Measurements from ENCODE around the gene TTC28.

The TTC28 gene

DNA sequence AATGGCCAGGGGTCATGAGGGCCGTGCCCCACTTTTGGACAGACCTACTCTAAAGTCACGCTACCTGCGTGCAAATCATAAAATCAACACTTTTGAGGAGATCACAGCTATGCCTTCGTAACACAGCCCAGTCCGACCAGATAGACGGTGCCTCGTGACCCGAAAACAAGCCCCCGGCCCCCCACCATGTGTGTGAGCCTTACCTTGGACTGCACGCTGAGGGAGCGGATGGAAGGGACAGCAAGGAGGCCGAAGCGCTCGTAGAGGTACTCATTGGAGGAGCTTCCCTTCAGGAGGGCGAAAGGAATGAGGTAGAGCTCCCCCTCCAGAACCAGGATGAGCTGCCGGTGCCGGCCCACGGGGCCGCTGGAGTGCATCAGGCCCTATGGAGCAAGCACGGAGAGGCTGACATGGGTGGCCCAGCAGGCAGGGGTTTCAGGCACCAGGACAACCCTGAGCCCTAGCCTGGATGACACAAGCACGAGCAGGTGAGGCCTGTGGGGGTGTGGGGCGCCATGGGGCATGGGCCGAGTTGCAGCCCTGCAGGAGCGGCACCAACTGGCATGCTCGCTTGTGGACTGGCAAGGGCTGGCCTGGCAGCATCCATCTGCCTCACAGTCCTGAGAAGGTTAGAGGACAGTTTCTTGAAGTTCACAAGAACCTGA lies 678.3 kb downstream of the TTC28 start:
- peaks cover 0 to 27% of the 10 kb centered on the region in 2 experiments; a peak in 1 of 3 replicates for H3K36me3 ChIP-seq (ENCODE audit: control insufficient read depth in 2 of 2, insufficient read depth in 1 of 2, low read length in 2 of 2)
- CTCF ChIA-PET, result no interaction called here
- TF ChIP-seq ZNF341 (tag by site-specific recombination; IDR thresholded peaks at IDR 0.05; ENCODE audit: low read depth) (no peak), TCF7L2 (IDR thresholded peaks at IDR 0.05; ENCODE audit: borderline replicate concordance, low read depth, low read length) (no peak), ZNF701 (tag by site-specific recombination; IDR thresholded peaks at IDR 0.05) (no peak), ZNF561 (tag by site-specific recombination; IDR thresholded peaks at IDR 0.05; ENCODE audit: borderline replicate concordance) (no peak), MZF1 (tag by site-specific recombination; IDR thresholded peaks at IDR 0.05; ENCODE audit: borderline replicate concordance) (no peak), ZNF529 (tag by site-specific recombination; IDR thresholded peaks at IDR 0.05; ENCODE audit: insufficient replicate concordance) (no peak), ZNF629 (tag by site-specific recombination; IDR thresholded peaks at IDR 0.05) (no peak), ZNF2 (tag by site-specific recombination; IDR thresholded peaks at IDR 0.05) (no peak), ZNF146 (tag by site-specific recombination; IDR thresholded peaks at IDR 0.05) (no peak), MYNN (tag by site-specific recombination; IDR thresholded peaks at IDR 0.05; ENCODE audit: borderline replicate concordance) (no peak), ZBTB17 (tag by site-specific recombination; IDR thresholded peaks at IDR 0.05) (no peak), ZNF747 (tag by site-specific recombination; IDR thresholded peaks at IDR 0.05) (no peak)
- TF ChIP-seq, protein P1, sequence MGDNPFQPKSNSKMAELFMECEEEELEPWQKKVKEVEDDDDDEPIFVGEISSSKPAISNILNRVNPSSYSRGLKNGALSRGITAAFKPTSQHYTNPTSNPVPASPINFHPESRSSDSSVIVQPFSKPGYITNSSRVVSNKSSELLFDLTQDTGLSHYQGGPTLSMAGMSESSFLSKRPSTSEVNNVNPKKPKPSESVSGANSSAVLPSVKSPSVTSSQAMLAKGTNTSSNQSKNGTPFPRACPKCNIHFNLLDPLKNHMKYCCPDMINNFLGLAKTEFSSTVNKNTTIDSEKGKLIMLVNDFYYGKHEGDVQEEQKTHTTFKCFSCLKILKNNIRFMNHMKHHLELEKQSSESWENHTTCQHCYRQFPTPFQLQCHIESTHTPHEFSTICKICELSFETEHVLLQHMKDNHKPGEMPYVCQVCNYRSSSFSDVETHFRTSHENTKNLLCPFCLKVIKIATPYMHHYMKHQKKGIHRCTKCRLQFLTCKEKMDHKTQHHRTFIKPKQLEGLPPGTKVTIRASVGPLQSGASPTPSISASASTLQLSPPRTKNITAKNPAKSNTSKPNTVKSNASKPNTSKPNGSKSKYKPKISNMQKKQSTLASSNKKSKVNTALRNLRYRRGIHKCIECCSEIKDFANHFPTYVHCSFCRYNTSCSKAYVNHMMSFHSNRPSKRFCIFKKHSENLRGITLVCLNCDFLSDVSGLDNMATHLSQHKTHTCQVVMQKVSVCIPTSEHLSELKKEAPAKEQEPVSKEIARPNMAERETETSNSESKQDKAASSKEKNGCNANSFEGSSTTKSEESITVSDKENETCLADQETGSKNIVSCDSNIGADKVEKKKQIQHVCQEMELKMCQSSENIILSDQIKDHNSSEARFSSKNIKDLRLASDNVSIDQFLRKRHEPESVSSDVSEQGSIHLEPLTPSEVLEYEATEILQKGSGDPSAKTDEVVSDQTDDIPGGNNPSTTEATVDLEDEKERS (tag by site-specific recombination; IDR thresholded peaks at IDR 0.05), result no peak
- POLR2A ChIA-PET, result no interaction called here
- H3K9me3 ChIP-seq (ENCODE audit: control insufficient read depth, insufficient read depth, low read depth, low read length), result no peaks in the 10 kb centered on the region
- no peaks in the 10 kb centered on the region for H3K4me1 ChIP-seq (ENCODE audit: control insufficient read depth, insufficient read depth, low read length)
- H3K4me3 ChIP-seq (ENCODE audit: low read depth, low read length), result no peak overlapping the region
- H3K27ac ChIP-seq (ENCODE audit: extremely low read depth, low read depth, low read length), result no peak overlapping the region

GRCh38 chr22:28000361-28000760 lies 679.3 kb downstream of the TTC28 start:
- no peak overlapping the region for H3K27ac ChIP-seq (ENCODE audit: extremely low read depth, low read depth, low read length)
- no peaks in the 10 kb centered on the region for H3K4me1 ChIP-seq (ENCODE audit: control insufficient read depth, insufficient read depth, low read length)
- H3K9me3 ChIP-seq (ENCODE audit: control insufficient read depth, insufficient read depth, low read depth, low read length), result no peaks in the 10 kb centered on the region
- TF ChIP-seq ZNF214 (tag by site-specific recombination; IDR thresholded peaks at IDR 0.05; ENCODE audit: borderline replicate concordance) (no peak), ZNF221 (tag by site-specific recombination; IDR thresholded peaks at IDR 0.05; ENCODE audit: borderline replicate concordance) (no peak), ZNF341 (tag by site-specific recombination; IDR thresholded peaks at IDR 0.05; ENCODE audit: low read depth) (no peak), RBAK (tag by site-specific recombination; IDR thresholded peaks at IDR 0.05) (no peak), ZXDB (tag by site-specific recombination; IDR thresholded peaks at IDR 0.05) (no peak), ZNF560 (tag by site-specific recombination; IDR thresholded peaks at IDR 0.05; ENCODE audit: borderline replicate concordance) (no peak), PRDM1 (tag by site-specific recombination; IDR thresholded peaks at IDR 0.05) (no peak)
- H3K4me3 ChIP-seq (ENCODE audit: low read depth, low read length), result no peak overlapping the region
- CTCF ChIA-PET, result interaction anchor here (0.9 kb wide), 1 partner anchor 108 kb away, joined by 3 read pairs; no protein-coding TSS in a partner anchor
- POLR2A ChIA-PET, result no interaction called here
- peaks cover 0 to 33% of the 10 kb centered on the region in 2 experiments; a peak in 1 of 3 replicates for H3K36me3 ChIP-seq (ENCODE audit: control insufficient read depth in 2 of 2, insufficient read depth in 1 of 2, low read length in 2 of 2)

DNA sequence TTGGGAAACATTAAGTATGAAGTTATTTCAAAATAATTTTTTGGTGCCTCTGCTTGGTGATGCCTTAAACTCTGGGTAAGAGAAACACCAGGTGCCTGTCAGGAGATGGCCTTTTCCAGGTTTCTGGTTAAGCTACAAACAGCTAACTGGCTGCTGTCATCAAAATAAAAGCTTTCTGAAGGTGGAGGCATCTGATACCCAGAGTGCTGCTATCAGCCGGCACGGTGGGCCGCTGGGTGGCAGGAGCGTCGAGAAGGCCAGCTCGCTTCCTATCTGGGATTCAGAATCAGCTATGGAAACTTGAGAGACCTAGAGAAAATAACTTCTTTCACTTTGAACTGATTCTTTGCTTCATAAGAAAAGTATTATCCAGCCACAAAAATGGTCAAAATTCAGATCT lies 679.8 kb downstream of the TTC28 start:
- Histone ChIP-seq H3K9me3 (ENCODE audit: control insufficient read depth, insufficient read depth, low read depth, low read length) (no peaks in the 10 kb centered on the region), H3K4me1 (ENCODE audit: control insufficient read depth, insufficient read depth, low read length) (no peaks in the 10 kb centered on the region), H3K36me3 (ENCODE audit: control insufficient read depth in 2 of 2, insufficient read depth in 1 of 2, low read length in 2 of 2) (peaks cover 0 to 38% of the 10 kb centered on the region in 2 experiments; a peak in 1 of 3 replicates), H3K4me3 (ENCODE audit: low read depth, low read length) (no peak overlapping the region), H3K27ac (ENCODE audit: extremely low read depth, low read depth, low read length) (no peak overlapping the region)
- POLR2A ChIA-PET, result no interaction called here
- CTCF ChIA-PET, result interaction anchor here (0.8 to 0.9 kb wide), 2 partner anchors 108 to 545 kb away, joined by 3 read pairs; no protein-coding TSS in a partner anchor
- TF ChIP-seq, protein P2, sequence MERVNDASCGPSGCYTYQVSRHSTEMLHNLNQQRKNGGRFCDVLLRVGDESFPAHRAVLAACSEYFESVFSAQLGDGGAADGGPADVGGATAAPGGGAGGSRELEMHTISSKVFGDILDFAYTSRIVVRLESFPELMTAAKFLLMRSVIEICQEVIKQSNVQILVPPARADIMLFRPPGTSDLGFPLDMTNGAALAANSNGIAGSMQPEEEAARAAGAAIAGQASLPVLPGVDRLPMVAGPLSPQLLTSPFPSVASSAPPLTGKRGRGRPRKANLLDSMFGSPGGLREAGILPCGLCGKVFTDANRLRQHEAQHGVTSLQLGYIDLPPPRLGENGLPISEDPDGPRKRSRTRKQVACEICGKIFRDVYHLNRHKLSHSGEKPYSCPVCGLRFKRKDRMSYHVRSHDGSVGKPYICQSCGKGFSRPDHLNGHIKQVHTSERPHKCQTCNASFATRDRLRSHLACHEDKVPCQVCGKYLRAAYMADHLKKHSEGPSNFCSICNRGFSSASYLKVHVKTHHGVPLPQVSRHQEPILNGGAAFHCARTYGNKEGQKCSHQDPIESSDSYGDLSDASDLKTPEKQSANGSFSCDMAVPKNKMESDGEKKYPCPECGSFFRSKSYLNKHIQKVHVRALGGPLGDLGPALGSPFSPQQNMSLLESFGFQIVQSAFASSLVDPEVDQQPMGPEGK (tag by site-specific recombination; IDR thresholded peaks at IDR 0.05), result no peak
- TF ChIP-seq ZNF223 (tag by site-specific recombination; IDR thresholded peaks at IDR 0.05) (no peak), ZNF513 (tag by site-specific recombination; IDR thresholded peaks at IDR 0.05) (no peak), ZFP3 (tag by site-specific recombination; IDR thresholded peaks at IDR 0.05; ENCODE audit: low read depth) (no peak), ZNF341 (tag by site-specific recombination; IDR thresholded peaks at IDR 0.05; ENCODE audit: low read depth) (no peak), ZNF311 (tag by site-specific recombination; IDR thresholded peaks at IDR 0.05; ENCODE audit: borderline replicate concordance) (no peak), SP7 (tag by site-specific recombination; IDR thresholded peaks at IDR 0.05) (no peak), TRIM28 (IDR thresholded peaks at IDR 0.05; ENCODE audit: borderline replicate concordance, low read length) (no peak)

Data from HEK293 (cell line).